Measurements from ENCODE around the gene ARF5.
A peak's percentile ranks its signal among the peaks of the same experiment; 100 is the strongest.
"Not testable (repeated sequence)": the region's sequence is repeated elsewhere in the genome, so short reads cannot be mapped to it uniquely, and the experiment has no call there.

Gene ARF5

DNA sequence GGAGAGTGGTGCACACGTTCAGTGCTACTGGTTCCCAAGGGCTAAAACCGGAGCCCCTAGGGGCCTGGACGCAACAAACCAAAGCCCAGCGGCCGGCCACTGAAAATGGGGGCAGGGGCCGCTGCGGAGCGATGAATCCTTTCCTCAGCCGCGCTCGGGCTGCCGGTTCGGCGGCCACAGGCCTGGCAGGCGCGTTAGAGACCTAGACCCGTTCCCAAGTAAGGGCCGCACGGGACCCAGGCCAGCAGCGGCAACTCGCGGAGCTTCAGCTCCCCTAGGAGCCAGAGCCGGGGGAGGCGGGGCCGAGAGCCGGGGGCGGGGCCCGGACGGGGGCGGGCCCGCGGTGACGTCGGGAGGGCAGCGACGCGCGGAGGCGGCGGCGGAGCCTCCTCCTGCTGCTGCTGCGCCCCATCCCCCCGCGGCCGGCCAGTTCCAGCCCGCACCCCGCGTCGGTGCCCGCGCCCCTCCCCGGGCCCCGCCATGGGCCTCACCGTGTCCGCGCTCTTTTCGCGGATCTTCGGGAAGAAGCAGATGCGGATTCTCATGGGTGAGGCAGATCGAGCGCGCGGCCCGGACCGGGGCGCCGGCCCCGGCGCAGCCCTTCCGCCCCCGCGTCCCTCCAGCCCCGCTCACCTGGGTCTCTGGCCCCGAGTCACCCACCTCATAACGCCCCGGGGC is at the start of gene ARF5:
TSS of gene ARF5 (plus strand) at position 393 of the 678 bp plus-strand sequence. CDS start at position 481, 88 bp downstream.
- peak; percentile 64 for DNase-seq

DNA sequence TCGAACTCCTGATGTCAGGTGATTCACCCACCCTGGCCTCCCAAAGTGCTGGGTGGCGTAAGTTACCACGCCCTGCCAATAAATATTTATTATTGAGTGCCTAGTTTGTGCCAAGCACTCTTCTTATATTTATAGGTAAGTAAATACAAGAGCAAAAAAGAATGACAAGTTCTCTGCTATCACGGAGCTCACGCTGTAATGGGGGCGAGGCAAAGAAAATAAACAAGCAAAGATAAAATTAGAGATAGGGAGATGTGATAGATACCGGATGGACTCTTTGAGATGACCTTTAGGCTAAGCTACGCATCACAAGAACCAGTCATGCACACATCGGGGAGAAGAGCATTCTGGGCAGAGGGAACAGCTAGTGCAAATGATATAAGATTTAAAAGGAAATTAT is 49.1 kb upstream of the ARF5 start:
- no peak for DNase-seq

DNA sequence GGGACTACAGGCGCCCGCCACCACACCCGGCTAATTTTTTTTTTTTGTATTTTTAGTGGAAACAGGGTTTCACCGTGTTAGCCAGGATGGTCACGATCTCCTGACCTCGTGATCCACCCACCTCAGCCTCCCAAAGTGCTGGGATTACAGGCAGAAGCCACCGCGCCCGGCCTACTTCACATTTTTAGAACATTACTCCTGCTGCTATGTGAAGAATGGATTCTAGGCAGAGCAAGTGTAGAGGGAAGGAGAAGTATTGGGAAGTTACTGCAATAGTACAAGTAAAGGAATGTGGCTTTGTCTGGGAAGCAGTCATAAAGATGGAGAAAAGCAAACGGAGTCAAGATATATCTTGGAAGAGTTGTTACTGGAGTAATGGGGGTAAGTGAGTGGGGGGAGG is 47.8 kb upstream of the ARF5 start:
- not testable (repeated sequence) for DNase-seq

DNA sequence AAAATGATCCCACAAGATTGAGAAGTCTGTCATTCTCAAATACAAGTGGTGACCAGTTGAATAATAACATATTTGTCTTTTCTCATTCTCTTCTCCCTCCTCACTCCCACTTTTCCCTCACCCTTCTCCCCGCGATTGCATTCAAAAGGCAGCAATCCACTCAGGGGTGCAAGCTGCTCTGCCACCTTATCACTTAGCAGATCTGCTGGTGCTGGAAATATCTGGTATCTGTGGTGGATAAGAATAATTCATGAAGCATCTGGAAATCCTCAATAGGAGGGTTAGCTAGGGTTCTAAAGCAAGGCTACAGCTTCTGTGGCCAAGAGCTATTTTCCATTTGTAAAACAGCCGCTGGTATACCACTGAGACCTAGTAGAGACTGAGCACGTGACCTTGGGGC is 46.7 kb upstream of the ARF5 start:
- DNase-seq = no peak

DNA sequence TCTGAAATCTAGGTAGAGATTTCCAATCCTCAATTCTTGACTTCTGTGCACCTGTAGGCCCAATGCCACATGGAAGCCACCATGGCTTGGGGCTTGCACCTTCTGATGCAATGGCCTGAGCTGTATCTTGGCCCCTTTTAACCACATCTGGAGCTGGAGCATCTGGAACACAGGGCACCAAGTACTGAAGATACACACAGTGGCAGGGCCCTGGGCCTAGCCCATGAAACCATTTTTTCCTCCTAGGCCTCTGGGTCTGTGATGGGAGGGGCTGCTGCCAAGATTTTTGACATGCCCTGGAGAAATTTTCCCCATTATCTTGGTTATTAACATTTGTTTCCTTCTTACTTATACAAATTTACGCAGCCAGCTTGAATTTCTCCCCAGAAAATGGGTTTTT is 41.9 kb upstream of the ARF5 start:
- DNase-seq = no peak

DNA sequence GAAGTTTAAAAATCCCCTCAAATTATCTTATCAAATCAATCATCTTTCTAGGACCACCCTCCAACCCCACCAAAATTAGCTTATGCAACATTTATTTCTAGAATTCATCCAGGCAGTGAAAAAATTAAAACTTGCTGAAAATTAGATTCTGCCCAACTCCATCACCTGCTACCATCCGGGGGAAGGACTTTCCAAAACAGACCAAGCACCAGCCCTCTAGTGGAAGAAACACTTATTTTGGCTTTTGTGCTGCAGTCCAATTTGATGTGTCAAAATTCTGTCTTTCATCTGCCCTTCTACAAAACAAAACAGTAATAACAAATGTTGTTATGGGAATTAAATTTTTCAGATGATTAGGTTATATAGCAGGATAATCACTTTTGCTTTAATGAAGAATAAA is 38.0 kb upstream of the ARF5 start:
- no peak for DNase-seq

DNA sequence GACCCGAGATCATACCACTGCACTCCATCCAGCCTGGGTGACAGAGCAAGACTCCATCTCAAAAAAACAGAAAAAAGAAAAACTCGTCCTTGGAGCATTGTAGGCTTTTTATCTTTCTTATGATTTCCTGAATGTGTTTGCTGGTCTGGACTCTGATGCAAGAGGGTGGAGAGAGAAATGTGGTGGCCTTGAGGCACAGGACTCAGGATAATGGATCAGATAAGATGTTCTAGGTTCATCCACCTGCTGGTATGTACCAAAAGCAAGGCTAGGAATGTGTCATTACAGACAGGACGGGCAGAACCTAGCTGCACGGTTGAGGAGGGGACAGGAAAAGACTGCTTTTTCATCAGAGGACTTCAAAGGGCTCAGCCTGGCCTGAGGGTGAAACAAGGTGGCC is 36.3 kb upstream of the ARF5 start:
- DNase-seq = no peak

DNA sequence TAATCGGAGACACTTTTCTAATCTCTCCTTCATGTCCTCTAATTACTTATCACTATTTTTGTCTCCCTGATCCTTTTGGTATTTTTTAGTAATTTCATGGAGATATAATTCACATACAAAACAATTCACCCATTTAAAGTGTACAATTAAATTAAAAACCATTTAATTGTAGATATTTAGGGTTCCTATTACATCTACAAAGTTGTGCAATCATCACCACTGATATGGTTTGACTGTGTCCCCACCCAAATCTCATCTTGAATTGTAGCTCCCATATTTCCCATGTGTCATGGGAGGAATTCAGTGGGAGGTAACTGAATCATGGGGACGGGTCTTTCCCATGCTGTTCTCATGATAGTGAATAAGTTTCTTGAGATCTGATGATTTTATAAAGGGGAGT is 31.8 kb upstream of the ARF5 start:
- DNase-seq = no peak

DNA sequence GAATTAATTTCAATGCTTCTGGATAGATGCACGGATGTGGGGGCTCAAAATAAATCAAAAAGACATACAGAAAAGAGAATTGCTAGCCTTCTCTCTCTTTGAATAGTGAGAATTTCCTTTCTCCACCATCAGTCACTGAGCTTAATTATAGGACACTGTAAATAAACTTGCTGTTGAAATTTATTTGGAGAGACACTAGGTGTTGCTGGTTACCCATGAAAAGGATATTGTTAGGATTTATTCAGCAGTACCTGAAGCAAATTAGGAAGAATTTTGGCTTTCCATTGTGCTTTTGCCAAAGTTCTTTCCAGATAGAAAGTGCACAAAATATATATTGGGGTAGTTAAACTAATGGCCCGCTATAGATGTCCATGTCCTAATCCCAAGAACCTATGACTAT is 30.4 kb upstream of the ARF5 start:
- DNase-seq = no peak

DNA sequence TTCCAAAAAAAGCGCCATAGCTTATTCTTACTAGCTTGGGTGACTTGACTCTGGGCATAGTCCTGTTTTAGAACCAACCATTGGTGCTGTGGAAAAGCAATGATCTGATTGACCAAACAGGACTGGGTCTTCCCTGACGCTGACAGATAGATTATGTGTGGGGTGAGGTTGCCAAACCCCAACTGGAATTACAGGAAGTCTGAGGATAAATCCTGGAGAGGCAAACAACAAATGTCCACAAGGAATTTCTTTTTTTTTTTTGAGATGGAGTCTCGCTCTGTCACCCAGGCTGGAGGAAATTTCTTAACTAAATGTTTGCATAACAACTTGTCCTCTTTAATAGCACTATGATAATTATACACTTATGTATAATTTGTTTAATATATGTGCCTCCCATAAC is 22.0 kb upstream of the ARF5 start:
- no peak for DNase-seq

DNA sequence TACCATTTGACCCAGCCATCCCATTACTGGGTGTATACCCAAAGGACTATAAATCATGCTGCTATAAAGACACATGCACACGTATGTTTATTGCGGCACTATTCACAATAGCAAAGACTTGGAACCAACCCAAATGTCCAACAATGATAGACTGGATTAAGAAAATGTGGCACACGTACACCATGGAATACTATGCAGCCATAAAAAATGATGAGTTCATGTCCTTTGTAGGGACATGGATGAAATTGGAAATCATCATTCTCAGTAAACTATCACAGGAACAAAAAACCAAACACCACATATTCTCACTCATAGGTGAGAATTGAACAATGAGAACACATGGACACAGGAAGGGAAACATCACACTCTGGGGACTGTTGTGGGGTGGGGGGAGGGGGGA is 20.2 kb upstream of the ARF5 start:
- DNase-seq = not testable (repeated sequence)

DNA sequence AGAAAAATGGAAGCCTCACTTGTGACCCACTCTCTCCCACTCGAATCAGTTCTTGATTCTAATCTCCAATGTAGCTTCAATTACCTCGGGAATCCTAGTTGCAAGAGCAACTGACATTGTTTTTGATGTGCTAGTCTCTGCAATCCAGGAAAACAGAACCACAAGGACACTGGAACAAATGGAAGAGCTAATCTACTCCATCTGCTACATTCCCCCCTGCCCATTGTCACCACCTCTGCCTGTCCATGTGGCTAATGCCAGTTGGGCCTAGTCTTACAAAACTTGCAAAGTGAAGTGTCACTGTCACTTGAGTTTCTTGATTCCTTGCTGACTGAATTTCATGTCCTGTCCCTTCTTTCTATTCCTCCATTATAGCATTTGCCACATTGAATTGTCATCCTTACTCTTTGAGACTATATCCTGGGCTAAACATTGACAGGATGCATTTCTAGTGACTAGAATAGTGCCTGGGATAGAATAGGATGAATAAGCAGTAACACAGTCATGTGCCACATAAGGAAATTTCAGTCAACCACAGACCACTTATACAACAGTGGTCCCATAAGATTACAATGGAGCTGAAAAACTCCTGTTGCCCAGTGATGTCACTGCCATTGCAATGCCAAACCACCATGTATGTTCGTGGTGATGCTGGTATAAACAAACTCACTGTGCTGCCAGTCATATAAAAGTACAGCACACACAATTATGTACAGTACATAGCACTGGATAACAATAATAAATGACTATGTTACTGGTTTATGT is 16.3 kb upstream of the ARF5 start:
- DNase-seq = no peak

DNA sequence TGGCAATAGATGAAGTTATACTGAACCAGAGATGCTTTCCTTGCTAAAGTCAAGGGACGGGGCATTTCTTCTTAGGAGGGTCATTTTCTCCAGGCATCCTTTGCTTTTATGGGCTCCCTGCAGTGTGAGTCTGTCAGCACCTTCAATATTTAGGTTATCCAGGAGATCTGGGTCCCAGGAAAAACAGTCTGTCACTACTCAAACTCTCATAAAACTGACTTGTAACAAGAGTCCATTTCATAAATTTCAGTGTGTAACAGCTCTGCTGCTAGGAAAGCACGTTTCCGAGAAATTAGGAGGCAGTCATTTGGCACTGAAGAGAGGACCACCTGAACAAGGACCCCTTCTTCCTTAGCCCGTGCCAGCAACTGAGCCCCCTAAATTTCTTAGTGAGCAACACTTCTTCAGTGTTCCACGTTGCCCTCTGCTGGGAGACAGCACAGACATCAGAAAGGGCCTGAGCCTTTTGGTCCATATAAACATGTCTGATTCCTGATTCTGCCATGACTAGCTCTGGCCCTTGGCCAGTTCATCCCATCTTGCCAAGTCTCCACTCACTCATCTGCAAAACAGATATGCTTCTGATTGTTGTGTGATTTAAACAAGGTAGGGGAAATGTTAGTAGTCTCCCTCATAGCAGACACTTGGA is 10.1 kb upstream of the ARF5 start:
- no peak for DNase-seq

DNA sequence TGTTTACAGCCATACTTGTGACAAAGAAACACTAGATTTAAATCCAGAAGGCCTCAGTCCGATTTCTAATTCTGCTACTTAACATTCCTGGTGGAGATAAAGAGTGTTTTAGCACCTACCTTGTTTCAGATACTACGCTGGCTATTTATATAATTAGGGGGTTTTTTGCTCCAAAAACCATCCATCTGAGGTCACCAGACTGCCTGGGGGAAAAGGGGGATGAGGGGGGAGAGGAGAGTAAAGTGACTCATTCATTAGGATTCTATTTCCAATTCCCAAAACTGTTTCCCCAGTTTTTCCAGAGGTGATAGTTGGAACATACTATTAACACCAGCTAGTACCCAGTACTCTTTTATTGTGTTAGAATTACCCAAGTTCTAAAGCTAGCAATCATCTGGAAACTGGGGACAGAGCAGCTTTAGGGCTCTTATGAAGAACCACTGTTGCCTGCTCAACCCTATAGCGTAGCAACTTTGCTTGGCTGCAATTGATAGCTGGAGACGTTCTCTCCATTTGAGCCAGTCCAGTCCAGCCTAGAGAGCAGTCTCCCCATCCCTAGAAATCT is 9.4 kb upstream of the ARF5 start:
- DNase-seq = no peak

DNA sequence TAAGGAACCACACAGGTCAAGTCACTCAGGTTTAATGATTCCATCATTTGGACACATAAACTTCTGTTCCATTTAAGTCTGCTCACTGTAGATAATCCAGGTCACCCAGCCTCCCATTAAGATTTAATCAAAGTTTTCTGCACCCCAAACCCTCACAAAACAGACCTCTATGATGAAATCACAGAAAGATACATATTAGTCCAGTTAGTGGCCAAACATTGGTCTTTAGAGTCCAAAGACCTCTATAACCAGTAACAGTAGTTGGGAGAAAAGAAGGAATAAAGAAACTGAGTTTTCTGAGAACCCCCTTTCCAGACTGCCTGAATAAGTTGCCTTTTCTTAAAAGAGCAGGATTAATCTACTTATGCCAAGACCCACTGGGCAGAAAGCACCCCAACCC is 7.6 kb upstream of the ARF5 start:
- DNase-seq = no peak

DNA sequence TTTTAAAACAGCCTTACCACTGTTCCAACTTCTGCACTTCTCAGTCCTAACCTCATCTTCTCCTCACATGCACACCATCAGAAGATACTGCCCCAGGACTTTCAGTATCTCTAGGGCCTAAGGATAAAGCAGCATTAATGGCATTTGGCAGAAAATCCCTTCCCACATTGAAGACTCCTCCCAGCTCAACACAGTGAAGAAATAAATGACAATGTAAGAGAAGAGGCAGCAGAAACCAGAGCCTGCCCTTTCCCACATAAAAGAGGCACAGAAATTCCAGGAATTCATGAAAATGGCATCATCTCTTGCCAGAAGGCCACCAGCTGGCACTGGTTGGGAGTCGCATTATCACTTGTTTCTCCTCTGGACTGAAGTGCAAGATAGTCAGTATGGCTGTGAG is 6.5 kb upstream of the ARF5 start:
- no peak for DNase-seq

DNA sequence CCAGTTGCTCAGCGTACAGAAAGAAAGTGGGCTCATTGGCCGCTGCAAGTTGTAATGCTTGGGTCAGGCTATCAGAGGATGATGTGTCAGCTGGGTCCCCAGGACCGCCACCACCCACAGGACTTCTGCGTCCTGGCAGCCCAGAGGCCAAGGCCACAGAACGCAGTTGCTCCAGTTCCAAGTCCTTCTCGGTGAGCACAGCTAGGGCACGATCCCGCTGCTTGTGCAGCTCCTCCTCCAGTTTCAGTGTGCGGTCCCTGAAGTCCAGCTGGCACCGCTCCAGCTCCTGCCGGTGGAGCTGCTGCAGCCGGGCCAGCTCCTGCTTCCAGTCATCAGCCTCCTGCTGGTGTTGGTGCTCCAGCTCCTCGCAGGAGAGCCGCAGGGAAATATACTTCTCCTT is 5.8 kb upstream of the ARF5 start:
- DNase-seq = no peak

DNA sequence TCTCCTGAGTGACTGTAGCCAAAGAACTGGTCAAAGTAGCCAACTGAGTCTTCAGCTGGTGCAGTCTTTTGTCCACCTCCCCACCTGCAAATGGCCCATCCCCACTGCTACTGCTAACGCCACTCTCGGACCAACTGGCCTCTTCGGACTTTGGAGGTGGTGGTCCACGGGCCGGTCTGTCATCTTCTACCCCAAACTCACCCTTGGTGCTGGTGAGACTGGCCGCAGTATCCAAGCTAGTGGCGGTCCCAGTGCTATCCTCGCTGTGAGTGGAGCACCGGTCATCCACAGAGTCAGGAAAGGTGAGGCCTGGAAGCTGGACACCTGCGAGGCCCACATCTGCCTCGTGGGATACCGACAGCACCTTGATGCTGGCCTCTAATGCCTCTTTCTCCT is 3.6 kb upstream of the ARF5 start:
- DNase-seq = no peak

DNA sequence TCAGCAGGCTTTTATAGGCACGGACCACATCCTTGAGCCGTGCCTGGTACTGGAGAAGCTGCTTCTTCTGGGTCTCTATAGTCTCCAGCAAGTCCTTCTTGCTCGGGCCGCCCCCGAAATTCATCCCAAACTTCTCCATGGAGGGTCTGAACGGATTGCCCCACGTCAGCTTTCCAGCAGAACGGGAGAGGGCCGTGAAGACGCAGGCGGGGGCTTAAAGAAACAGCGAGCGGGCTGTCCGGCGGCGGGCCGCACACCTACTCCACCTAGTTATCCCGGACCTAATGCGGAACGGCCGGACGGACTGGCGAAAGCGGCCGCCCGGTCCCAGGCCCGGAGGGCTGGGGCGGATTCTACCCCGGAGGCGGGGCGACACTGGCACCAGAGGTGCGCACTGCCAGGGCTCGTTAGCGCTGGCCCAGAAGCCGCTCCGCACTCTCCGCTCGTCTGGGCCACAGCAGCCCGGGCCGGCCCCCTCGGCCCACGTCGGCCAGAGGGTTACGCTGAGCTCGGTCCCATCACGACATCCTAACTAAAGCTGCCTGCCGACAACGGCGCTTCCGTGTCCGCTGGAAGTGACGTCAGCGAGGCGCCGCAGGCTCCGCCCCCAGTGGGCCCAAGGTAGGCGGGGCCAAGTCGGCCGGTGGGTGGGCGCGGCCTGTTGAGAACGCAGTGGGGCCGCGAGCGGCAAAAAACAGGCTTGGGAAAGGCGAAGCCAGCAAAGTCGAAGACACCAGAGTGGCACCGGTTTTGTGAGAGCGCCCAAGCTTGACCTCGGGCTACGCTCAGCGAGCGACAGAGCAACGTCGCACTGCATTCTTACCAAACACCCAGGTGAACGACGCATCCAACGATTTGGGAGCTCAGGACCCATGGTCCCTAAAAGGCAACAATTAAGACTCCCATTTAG is 2.9 kb upstream of the ARF5 start, which contains the start of gene GCC1:
TSS of gene GCC1 (minus strand) at position 553 of the 910 bp plus-strand sequence. CDS start at position 139, 414 bp downstream.
- peak; percentile 69 for DNase-seq

DNA sequence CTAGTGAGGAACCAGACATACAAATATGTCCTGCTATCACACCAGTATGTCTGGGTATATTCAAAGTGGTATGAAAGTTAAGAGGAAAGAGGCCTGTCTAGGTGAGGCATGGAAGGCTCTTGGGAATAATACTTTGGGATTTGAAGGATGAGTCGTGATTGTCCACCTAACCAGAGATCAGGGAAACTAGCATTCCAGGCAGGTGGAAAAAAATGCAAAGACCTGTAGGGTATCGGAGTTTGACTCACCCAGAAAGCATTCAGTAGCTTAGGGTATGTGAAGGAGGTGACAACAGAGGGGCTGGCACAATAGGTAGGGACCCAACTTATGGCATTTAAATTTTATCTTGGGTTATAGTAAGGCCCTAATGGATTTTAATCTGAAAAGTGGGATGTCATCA is 1.9 kb upstream of the ARF5 start:
- DNase-seq = no peak

DNA sequence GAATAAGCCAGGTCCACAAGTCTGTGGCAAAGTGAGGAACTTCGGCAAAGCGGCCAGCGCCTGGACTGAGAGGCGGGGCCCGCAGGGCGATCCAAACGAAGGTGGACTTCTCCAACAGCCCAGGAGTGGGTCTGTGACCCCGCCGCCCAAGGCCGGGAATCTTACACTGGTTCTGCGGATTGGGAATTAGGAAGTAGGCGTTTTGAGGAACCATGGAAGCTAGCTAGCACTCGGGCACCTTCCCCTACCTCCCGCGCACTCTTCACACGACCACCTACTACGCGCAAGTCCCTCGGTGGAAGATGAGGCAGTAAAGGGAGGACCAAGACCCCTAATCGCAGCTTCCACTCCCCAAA is 570 bp upstream of the ARF5 start:
- DNase-seq = no peak

DNA sequence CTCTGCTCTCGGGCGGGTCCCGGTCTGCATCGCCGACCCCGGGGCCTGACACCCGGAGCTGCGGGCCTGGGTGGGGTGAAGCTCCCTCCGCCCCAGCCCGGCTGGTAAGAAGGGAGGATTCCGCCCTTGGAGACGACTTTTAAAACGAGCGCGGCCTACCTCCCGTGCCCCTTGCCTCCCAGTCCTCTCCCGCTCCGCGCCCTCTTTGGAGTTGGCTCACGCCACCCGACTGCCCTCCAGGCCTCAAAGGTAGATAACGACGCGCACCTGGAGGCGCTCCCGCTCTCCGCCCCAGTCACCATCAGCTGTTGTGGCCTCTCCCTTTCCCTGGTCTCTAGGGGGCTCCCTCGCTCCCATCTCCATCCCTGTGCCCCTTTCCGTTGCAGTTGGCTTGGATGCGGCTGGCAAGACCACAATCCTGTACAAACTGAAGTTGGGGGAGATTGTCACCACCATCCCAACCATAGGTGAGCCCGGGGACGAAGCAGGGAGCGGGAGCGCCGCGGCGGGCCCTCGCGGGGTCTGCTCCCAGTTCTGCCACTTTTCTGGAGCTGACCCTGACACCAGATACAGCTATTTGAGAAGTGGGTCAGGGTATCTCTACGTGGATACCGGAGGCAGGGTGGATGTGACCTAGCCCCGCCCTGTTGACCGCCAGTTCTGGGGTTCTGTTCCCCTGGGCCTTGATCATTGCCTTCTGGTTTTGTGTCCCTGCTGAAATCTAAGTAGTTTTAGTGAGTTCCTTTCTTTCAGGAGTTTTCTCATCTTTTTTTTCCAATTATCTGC is 679 bp downstream of the ARF5 start:
- peak; percentile 53 for DNase-seq

Measured in NCI-H526 treated with DMSO at 0.1 percent for 48 hours (cell line).